K562 (cell line): Measurements from ENCODE around the gene WFDC8. TPM values are rescaled to one million over a fixed set of nuclear protein-coding genes. Genes with fewer than 3 reads are reported as not detected.

ENCODE experiments used
- ARHGAP35 ChIP-seq: fragments of 450-650 bp; IDR thresholded peaks from 2 replicates; pipeline ENCODE4 v1.6.1; 2018; ENCODE audit not compliant: partially characterized antibody
- HMGN3 ChIP-seq: IDR thresholded peaks from 2 replicates; pipeline ENCODE4 v1.6.1; 2011; ENCODE audit warnings: borderline replicate concordance, low read depth, mild to moderate bottlenecking, mixed read lengths, low read length; ENCODE audit not compliant: insufficient read length; ENCODE audit errors: extremely low read depth
- ILF3 ChIP-seq: fragments of 450-650 bp; IDR thresholded peaks from 2 replicates; pipeline ENCODE4 v1.6.1; 2018; ENCODE audit warnings: antibody characterized with exemption, mild to moderate bottlenecking, moderate library complexity, borderline replicate concordance
- MCM5 ChIP-seq: fragments of 450-650 bp; IDR thresholded peaks from 2 replicates; pipeline ENCODE4 v1.6.1; 2016; ENCODE audit warnings: low read depth
- PML ChIP-seq: IDR thresholded peaks from 2 replicates; pipeline ENCODE4 v1.6.1; 2012; ENCODE audit warnings: low read length, inconsistent platforms
- POLR2AphosphoS2 ChIP-seq: IDR thresholded peaks from 2 replicates; pipeline ENCODE4 v1.6.1; 2012; ENCODE audit warnings: low read length, improper control_type of control experiment
- SETDB1 ChIP-seq: IDR thresholded peaks from one replicate; pipeline ENCODE4 v1.6.1; 2012; ENCODE audit warnings: low read length, control low read depth, inconsistent platforms
- polyA plus RNA-seq, 8 experiments: library from polyadenylated mRNA; depleted of rRNA in 4 of 8; stranded (reverse) in 5 of 8; unstranded in 3 of 8; fragments of >200 nt; fragmentation: Nextera tagmentation in 2 of 8; fragmentation: Illumina TruSeq in 1 of 8; extraction: Ambion mirVana in 2 of 8; extraction: Trizol in 1 of 8; gene quantifications; 2 replicates each; pipeline versions ENCODE4 v1.2.1 to v1.2.3, GENCODE V29; 2011 to 2014; ENCODE audit warnings: inconsistent platforms in 1 of 8, missing spikeins in 1 of 8
- small RNA-seq: library from RNA; depleted of rRNA; stranded (forward); fragments of <200 nt; gene quantifications from one replicate; pipeline ENCODE3, GENCODE V24; 2014
- total RNA-seq, 7 experiments: library from RNA; depleted of rRNA in 6 of 7; stranded (reverse); fragments of >200 nt in 6 of 7; fragmentation: Illumina TruSeq in 2 of 7; extraction: Trizol in 2 of 7; gene quantifications; 2 replicates each; pipeline versions ENCODE4 v1.2.1 to v1.2.3, GENCODE V29; 2011 to 2021; ENCODE audit warnings: low replicate concordance in 1 of 7
- TF ChIP-seq, protein P1 (sequence below): fragments of 450-650 bp; IDR thresholded peaks from 2 replicates; pipeline ENCODE4 v1.6.1; 2016; ENCODE audit warnings: mild to moderate bottlenecking
- TF ChIP-seq, protein P2 (sequence below): fragments of 250-450 bp; sonication (Bioruptor Pico); IDR thresholded peaks from 2 replicates; pipeline ENCODE4 v1.8.0; 2022; ENCODE audit warnings: moderate library complexity, mild to moderate bottlenecking, inconsistent platforms

WFDC8 gene
- total and polyA plus RNA-seq, 9 of the 15 experiments (the other 6 are each of a cell fraction or from before 2014, with no cell fraction given), result not detected

DNA sequence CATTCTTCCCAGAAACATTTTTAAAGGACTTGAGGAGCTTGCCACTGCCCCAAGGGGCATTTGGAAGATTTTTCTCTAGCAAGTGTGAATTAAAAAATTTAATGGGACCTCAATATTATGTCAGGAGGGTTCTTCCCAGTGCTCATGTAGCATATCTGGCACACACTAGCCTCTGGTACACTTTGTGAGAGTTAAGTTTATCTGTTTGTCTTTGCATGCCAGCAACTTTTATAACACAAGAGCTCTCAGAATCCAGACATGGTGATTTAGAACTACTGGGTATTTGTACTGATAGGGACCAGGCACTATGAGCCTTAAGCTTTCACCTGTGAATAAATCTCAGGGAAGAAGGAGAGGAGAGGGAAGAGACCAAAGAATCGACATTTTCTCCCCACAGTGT, 76.5 kb downstream of the WFDC8 start (continued):
- TF ChIP-seq, protein P1, sequence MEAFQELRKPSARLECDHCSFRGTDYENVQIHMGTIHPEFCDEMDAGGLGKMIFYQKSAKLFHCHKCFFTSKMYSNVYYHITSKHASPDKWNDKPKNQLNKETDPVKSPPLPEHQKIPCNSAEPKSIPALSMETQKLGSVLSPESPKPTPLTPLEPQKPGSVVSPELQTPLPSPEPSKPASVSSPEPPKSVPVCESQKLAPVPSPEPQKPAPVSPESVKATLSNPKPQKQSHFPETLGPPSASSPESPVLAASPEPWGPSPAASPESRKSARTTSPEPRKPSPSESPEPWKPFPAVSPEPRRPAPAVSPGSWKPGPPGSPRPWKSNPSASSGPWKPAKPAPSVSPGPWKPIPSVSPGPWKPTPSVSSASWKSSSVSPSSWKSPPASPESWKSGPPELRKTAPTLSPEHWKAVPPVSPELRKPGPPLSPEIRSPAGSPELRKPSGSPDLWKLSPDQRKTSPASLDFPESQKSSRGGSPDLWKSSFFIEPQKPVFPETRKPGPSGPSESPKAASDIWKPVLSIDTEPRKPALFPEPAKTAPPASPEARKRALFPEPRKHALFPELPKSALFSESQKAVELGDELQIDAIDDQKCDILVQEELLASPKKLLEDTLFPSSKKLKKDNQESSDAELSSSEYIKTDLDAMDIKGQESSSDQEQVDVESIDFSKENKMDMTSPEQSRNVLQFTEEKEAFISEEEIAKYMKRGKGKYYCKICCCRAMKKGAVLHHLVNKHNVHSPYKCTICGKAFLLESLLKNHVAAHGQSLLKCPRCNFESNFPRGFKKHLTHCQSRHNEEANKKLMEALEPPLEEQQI, result no peak
- no peak for TF ChIP-seq MCM5
- TF ChIP-seq POLR2AphosphoS2, result no peak
- TF ChIP-seq SETDB1, result no peak
- TF ChIP-seq, protein P2, sequence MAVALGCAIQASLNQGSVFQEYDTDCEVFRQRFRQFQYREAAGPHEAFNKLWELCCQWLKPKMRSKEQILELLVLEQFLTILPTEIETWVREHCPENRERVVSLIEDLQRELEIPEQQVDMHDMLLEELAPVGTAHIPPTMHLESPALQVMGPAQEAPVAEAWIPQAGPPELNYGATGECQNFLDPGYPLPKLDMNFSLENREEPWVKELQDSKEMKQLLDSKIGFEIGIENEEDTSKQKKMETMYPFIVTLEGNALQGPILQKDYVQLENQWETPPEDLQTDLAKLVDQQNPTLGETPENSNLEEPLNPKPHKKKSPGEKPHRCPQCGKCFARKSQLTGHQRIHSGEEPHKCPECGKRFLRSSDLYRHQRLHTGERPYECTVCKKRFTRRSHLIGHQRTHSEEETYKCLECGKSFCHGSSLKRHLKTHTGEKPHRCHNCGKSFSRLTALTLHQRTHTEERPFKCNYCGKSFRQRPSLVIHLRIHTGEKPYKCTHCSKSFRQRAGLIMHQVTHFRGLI (CRISPR knock-in tag), result no peak
- no peak for TF ChIP-seq ILF3
- no peak for TF ChIP-seq HMGN3
- no peak for TF ChIP-seq ARHGAP35
- TF ChIP-seq PML, result no peak

Small RNA genes lying within 50 kb of the gene (small RNA-seq; reads per million reads assigned to genes)
- gene AL031663.1 (not detected), gene HSPD1P21 (not detected), gene RNA5SP485 (0.11 reads per million)

Other genes with a start within 250 kb of the WFDC8 start
Only the 7 nearest of the 19 such genes appear.
- not detected in 2 replicates for gene WFDC2, start 109.5 kb downstream of the WFDC8 start, total RNA-seq (2014; rRNA removed)
- not detected in 2 replicates for gene WFDC2, start 109.5 kb downstream of the WFDC8 start, total RNA-seq (2014; rRNA removed; fragmentation: Illumina TruSeq; extraction: Trizol)
- not detected in 2 replicates for gene WFDC2, start 109.5 kb downstream of the WFDC8 start, total RNA-seq (2015; rRNA removed; fragmentation: Illumina TruSeq; extraction: Trizol)
- gene WFDC2, start 109.5 kb downstream of the WFDC8 start, total RNA-seq (2021), result not detected in 2 replicates
- gene WFDC2, start 109.5 kb downstream of the WFDC8 start, polyA plus RNA-seq (2011; rRNA removed), result not detected in 2 replicates
- gene WFDC2, start 109.5 kb downstream of the WFDC8 start, polyA plus RNA-seq (2014; fragmentation: Illumina TruSeq; extraction: Trizol), result not detected in 2 replicates
- not detected for gene WFDC2, start 109.5 kb downstream of the WFDC8 start, polyA plus RNA-seq (2014; fragmentation: Nextera tagmentation; extraction: Ambion mirVana)
- not detected in 2 replicates for gene WFDC2, start 109.5 kb downstream of the WFDC8 start, polyA plus RNA-seq (2014; rRNA removed)
- not detected in 2 replicates for gene SPINT3, start 63.7 kb downstream of the WFDC8 start, total RNA-seq (2014; rRNA removed)
- gene SPINT3, start 63.7 kb downstream of the WFDC8 start, total RNA-seq (2014; rRNA removed; fragmentation: Illumina TruSeq; extraction: Trizol), result not detected in 2 replicates
- gene SPINT3, start 63.7 kb downstream of the WFDC8 start, total RNA-seq (2015; rRNA removed; fragmentation: Illumina TruSeq; extraction: Trizol), result not detected in 2 replicates
- not detected in 2 replicates for gene SPINT3, start 63.7 kb downstream of the WFDC8 start, total RNA-seq (2021)
- gene SPINT3, start 63.7 kb downstream of the WFDC8 start, polyA plus RNA-seq (2011; rRNA removed), result not detected in 2 replicates
- not detected in 2 replicates for gene SPINT3, start 63.7 kb downstream of the WFDC8 start, polyA plus RNA-seq (2014; fragmentation: Illumina TruSeq; extraction: Trizol)
- not detected for gene SPINT3, start 63.7 kb downstream of the WFDC8 start, polyA plus RNA-seq (2014; fragmentation: Nextera tagmentation; extraction: Ambion mirVana)
- gene SPINT3, start 63.7 kb downstream of the WFDC8 start, polyA plus RNA-seq (2014; rRNA removed), result not detected in 2 replicates
- not detected in 2 replicates for gene WFDC6, start 39.8 kb downstream of the WFDC8 start, total RNA-seq (2014; rRNA removed)
- not detected in 2 replicates for gene WFDC6, start 39.8 kb downstream of the WFDC8 start, total RNA-seq (2014; rRNA removed; fragmentation: Illumina TruSeq; extraction: Trizol)
- gene WFDC6, start 39.8 kb downstream of the WFDC8 start, total RNA-seq (2015; rRNA removed; fragmentation: Illumina TruSeq; extraction: Trizol), result not detected in 2 replicates
- not detected in 2 replicates for gene WFDC6, start 39.8 kb downstream of the WFDC8 start, total RNA-seq (2021)
- not detected in 2 replicates for gene WFDC6, start 39.8 kb downstream of the WFDC8 start, polyA plus RNA-seq (2011; rRNA removed)
- gene WFDC6, start 39.8 kb downstream of the WFDC8 start, polyA plus RNA-seq (2014; fragmentation: Illumina TruSeq; extraction: Trizol), result not detected in 2 replicates
- not detected for gene WFDC6, start 39.8 kb downstream of the WFDC8 start, polyA plus RNA-seq (2014; fragmentation: Nextera tagmentation; extraction: Ambion mirVana)
- not detected in 2 replicates for gene WFDC6, start 39.8 kb downstream of the WFDC8 start, polyA plus RNA-seq (2014; rRNA removed)
- gene EPPIN, start 31.9 kb downstream of the WFDC8 start, total RNA-seq (2014; rRNA removed), result not detected in 2 replicates
- gene EPPIN, start 31.9 kb downstream of the WFDC8 start, total RNA-seq (2014; rRNA removed; fragmentation: Illumina TruSeq; extraction: Trizol), result not detected in 2 replicates
- not detected in 2 replicates for gene EPPIN, start 31.9 kb downstream of the WFDC8 start, total RNA-seq (2015; rRNA removed; fragmentation: Illumina TruSeq; extraction: Trizol)
- gene EPPIN, start 31.9 kb downstream of the WFDC8 start, total RNA-seq (2021), result not detected in 2 replicates
- gene EPPIN, start 31.9 kb downstream of the WFDC8 start, polyA plus RNA-seq (2011; rRNA removed), result not detected in 2 replicates
- not detected in 2 replicates for gene EPPIN, start 31.9 kb downstream of the WFDC8 start, polyA plus RNA-seq (2014; fragmentation: Illumina TruSeq; extraction: Trizol)
- not detected for gene EPPIN, start 31.9 kb downstream of the WFDC8 start, polyA plus RNA-seq (2014; fragmentation: Nextera tagmentation; extraction: Ambion mirVana)
- not detected in 2 replicates for gene EPPIN, start 31.9 kb downstream of the WFDC8 start, polyA plus RNA-seq (2014; rRNA removed)
- gene WFDC10A, start 50.5 kb upstream of the WFDC8 start, total RNA-seq (2014; rRNA removed), result not detected in 2 replicates
- gene WFDC10A, start 50.5 kb upstream of the WFDC8 start, total RNA-seq (2014; rRNA removed; fragmentation: Illumina TruSeq; extraction: Trizol), result not detected in 2 replicates
- not detected in 2 replicates for gene WFDC10A, start 50.5 kb upstream of the WFDC8 start, total RNA-seq (2015; rRNA removed; fragmentation: Illumina TruSeq; extraction: Trizol)
- not detected in 2 replicates for gene WFDC10A, start 50.5 kb upstream of the WFDC8 start, total RNA-seq (2021)
- not detected in 2 replicates for gene WFDC10A, start 50.5 kb upstream of the WFDC8 start, polyA plus RNA-seq (2011; rRNA removed)
- not detected in 2 replicates for gene WFDC10A, start 50.5 kb upstream of the WFDC8 start, polyA plus RNA-seq (2014; fragmentation: Illumina TruSeq; extraction: Trizol)
- not detected for gene WFDC10A, start 50.5 kb upstream of the WFDC8 start, polyA plus RNA-seq (2014; fragmentation: Nextera tagmentation; extraction: Ambion mirVana)
- not detected in 2 replicates for gene WFDC10A, start 50.5 kb upstream of the WFDC8 start, polyA plus RNA-seq (2014; rRNA removed)
- gene WFDC9, start 52.0 kb upstream of the WFDC8 start, total RNA-seq (2014; rRNA removed), result not detected in 2 replicates
- not detected in 2 replicates for gene WFDC9, start 52.0 kb upstream of the WFDC8 start, total RNA-seq (2014; rRNA removed; fragmentation: Illumina TruSeq; extraction: Trizol)
- gene WFDC9, start 52.0 kb upstream of the WFDC8 start, total RNA-seq (2015; rRNA removed; fragmentation: Illumina TruSeq; extraction: Trizol), result not detected in 2 replicates
- not detected in 2 replicates for gene WFDC9, start 52.0 kb upstream of the WFDC8 start, total RNA-seq (2021)
- not detected in 2 replicates for gene WFDC9, start 52.0 kb upstream of the WFDC8 start, polyA plus RNA-seq (2011; rRNA removed)
- not detected in 2 replicates for gene WFDC9, start 52.0 kb upstream of the WFDC8 start, polyA plus RNA-seq (2014; fragmentation: Illumina TruSeq; extraction: Trizol)
- gene WFDC9, start 52.0 kb upstream of the WFDC8 start, polyA plus RNA-seq (2014; fragmentation: Nextera tagmentation; extraction: Ambion mirVana), result not detected
- gene WFDC9, start 52.0 kb upstream of the WFDC8 start, polyA plus RNA-seq (2014; rRNA removed), result not detected in 2 replicates
- not detected in 2 replicates for gene WFDC11, start 91.0 kb upstream of the WFDC8 start, total RNA-seq (2014; rRNA removed)
- not detected in 2 replicates for gene WFDC11, start 91.0 kb upstream of the WFDC8 start, total RNA-seq (2014; rRNA removed; fragmentation: Illumina TruSeq; extraction: Trizol)
- gene WFDC11, start 91.0 kb upstream of the WFDC8 start, total RNA-seq (2015; rRNA removed; fragmentation: Illumina TruSeq; extraction: Trizol), result not detected in 2 replicates
- gene WFDC11, start 91.0 kb upstream of the WFDC8 start, total RNA-seq (2021), result not detected in 2 replicates
- not detected in 2 replicates for gene WFDC11, start 91.0 kb upstream of the WFDC8 start, polyA plus RNA-seq (2011; rRNA removed)
- not detected in 2 replicates for gene WFDC11, start 91.0 kb upstream of the WFDC8 start, polyA plus RNA-seq (2014; fragmentation: Illumina TruSeq; extraction: Trizol)
- gene WFDC11, start 91.0 kb upstream of the WFDC8 start, polyA plus RNA-seq (2014; fragmentation: Nextera tagmentation; extraction: Ambion mirVana), result not detected
- not detected in 2 replicates for gene WFDC11, start 91.0 kb upstream of the WFDC8 start, polyA plus RNA-seq (2014; rRNA removed)